ENCODE measurements around the gene BID. TPM values are rescaled to one million over a fixed set of nuclear protein-coding genes. Genes with fewer than 3 reads are reported as not detected.

BID gene
- total and polyA plus RNA-seq, 2 of the 8 experiments (the other 6 are each of a cell fraction or from before 2014, with no cell fraction given): 39.3 to 114 TPM

DNA sequence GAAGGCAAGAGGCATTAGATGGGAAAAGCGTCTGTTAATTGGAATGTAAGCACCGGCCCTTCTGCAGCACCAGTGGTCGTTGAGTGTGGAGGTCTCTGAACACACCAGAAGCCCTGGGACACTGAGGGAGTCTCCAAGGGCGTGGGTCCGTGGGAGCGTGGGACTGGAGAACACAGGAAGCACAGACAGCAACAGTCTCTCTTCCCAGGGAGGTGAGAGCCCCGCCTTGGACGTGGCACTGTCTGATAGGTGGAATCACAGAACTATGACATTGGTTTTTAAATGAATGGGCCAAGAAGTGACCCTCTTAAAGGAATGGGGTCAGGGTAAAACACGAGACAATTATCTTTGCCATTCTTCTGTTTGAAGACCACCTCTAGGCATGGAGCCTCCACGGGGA, 28.1 kb upstream of the BID start:
- H3K18ac ChIP-seq (ENCODE audit: extremely low read depth, low read length): no peak overlapping the region
- no peak overlapping the region for H2BK15ac ChIP-seq (ENCODE audit: low read length)
- FAIRE-seq: no peak
- H2AK5ac ChIP-seq (ENCODE audit: low read depth, low read length): no peak overlapping the region
- H3K14ac ChIP-seq (ENCODE audit: insufficient read length): no peak overlapping the region
- ChIA-PET POLR2A (ENCODE audit: partially characterized antibody) (interaction anchor here (0.6 kb wide), 1 partner anchor 15 kb away, joined by 3 read pairs; no protein-coding TSS in a partner anchor), CTCF (ENCODE audit: partially characterized antibody) (interaction anchor here (0.6 to 11.3 kb wide), 5 partner anchors 14 to 312 kb away, joined by 3 to 115 read pairs (median 5); no protein-coding TSS in a partner anchor)
- H3K9me3 ChIP-seq (ENCODE audit: insufficient read depth in 2 of 2, low read depth in 1 of 2, low read length in 1 of 2): no peaks in the 10 kb centered on the region
- H3K23me2 ChIP-seq (ENCODE audit: low read depth, low read length): no peaks in the 10 kb centered on the region
- H4K5ac ChIP-seq (ENCODE audit: insufficient read length, low read depth, low read length): no peak overlapping the region
- H3K4me1 ChIP-seq (replicated peaks in 1 of 4; ENCODE audit: control insufficient read depth in 3 of 4, insufficient read depth in 4 of 4, low read length in 3 of 4): peaks cover 0 to 3% (median 0%) of the 10 kb centered on the region in 4 experiments; a peak in 3 of 7 replicates
- H3K23ac ChIP-seq (ENCODE audit: insufficient read length): no peak overlapping the region
- H3K4ac ChIP-seq (replicated peaks; ENCODE audit: insufficient read length, low read depth, low read length): no peak overlapping the region
- H2AFZ ChIP-seq (ENCODE audit: low read length): no peak overlapping the region
- no peaks in the 10 kb centered on the region for H3K79me1 ChIP-seq (ENCODE audit: low read depth, low read length)
- no peak overlapping the region for H3K4me2 ChIP-seq (ENCODE audit: insufficient read depth in 1 of 2, low read depth in 2 of 2, low read length in 2 of 2)
- H2BK5ac ChIP-seq (ENCODE audit: low read depth, low read length): no peak overlapping the region
- no peak overlapping the region for H3K27ac ChIP-seq (ENCODE audit: low read depth, low read length)
- peaks cover 0 to 2% of the 10 kb centered on the region in 2 experiments for H4K20me1 ChIP-seq (replicated peaks in 1 of 2; ENCODE audit: control insufficient read depth in 1 of 2, insufficient read depth in 2 of 2, low read length in 2 of 2)
- H3K4me3 ChIP-seq (ENCODE audit: extremely low read depth in 1 of 4, insufficient read depth in 2 of 4, low read depth in 3 of 4, low read length in 4 of 4): no peak overlapping the region
- H3K56ac ChIP-seq (replicated peaks; ENCODE audit: insufficient read length, low read depth, low read length): no peak overlapping the region
- 97% methylated on average over 10 of the region's 10 CpGs; no CpG with 5 or more reads in 1 of the 2 experiments for WGBS, 2 experiments (ENCODE audit: extremely low coverage in 1 of 2, insufficient coverage in 1 of 2, insufficient read length in 1 of 2, insufficient replicate concordance in 2 of 2, low coverage in 1 of 2, low lambda C conversion rate in 2 of 2, missing lambda C conversion rate in 1 of 2)
- no peaks in the 10 kb centered on the region for H3K79me2 ChIP-seq (ENCODE audit: control insufficient read depth in 1 of 2, insufficient read depth in 2 of 2, low read length in 2 of 2)
- no peak overlapping the region for H2BK20ac ChIP-seq (ENCODE audit: low read length)
- no peak for DNase-seq (ENCODE audit: low read depth in 1 of 2, low spot score in 2 of 2)
- H2BK120ac ChIP-seq (replicated peaks; ENCODE audit: low read depth, low read length): no peak overlapping the region
- no peaks in the 10 kb centered on the region for H3K27me3 ChIP-seq (replicated peaks in 1 of 4; ENCODE audit: control insufficient read depth in 3 of 4, extremely low read depth in 1 of 4, insufficient read depth in 3 of 4, low read length in 3 of 4)
- H2BK12ac ChIP-seq (ENCODE audit: low read depth, low read length): no peak overlapping the region
- H3K36me3 ChIP-seq (ENCODE audit: control insufficient read depth in 2 of 4, insufficient read depth in 4 of 4, low read length in 3 of 4): peaks cover 0 to 4% (median 0%) of the 10 kb centered on the region in 4 experiments; a peak in 1 of 8 replicates
- no peak overlapping the region for H4K91ac ChIP-seq (replicated peaks; ENCODE audit: insufficient read length, low read length)
- H3K9ac ChIP-seq (replicated peaks in 1 of 4; ENCODE audit: extremely low read depth in 1 of 4, low read depth in 3 of 4, low read length in 3 of 4): no peak overlapping the region
- H4K8ac ChIP-seq (ENCODE audit: extremely low read depth, insufficient read depth, low read length): no peak overlapping the region
- TF ChIP-seq POLR2AphosphoS5 (IDR thresholded peaks at IDR 0.05; ENCODE audit: low read depth, low read length): no peak
- TF ChIP-seq CEBPB (IDR thresholded peaks at IDR 0.05; ENCODE audit: low read depth, low read length): no peak
- TF ChIP-seq ZNF274 (IDR thresholded peaks at IDR 0.05; ENCODE audit: borderline replicate concordance, extremely low read depth, low read length): no peak
- no peak for TF ChIP-seq GABPA (IDR thresholded peaks at IDR 0.05; ENCODE audit: borderline replicate concordance, insufficient read depth, low read length)
- TF ChIP-seq SP2 (IDR thresholded peaks at IDR 0.05; ENCODE audit: low read length): no peak
- no peak for TF ChIP-seq POLR2A (IDR thresholded peaks at IDR 0.05; ENCODE audit: control extremely low read depth in 1 of 2, low read depth in 2 of 2, low read length in 2 of 2)
- TF ChIP-seq SRF (IDR thresholded peaks at IDR 0.05; ENCODE audit: low read depth, low read length): no peak
- TF ChIP-seq MAFK (IDR thresholded peaks at IDR 0.05; ENCODE audit: low read depth, low read length): no peak
- TF ChIP-seq YY1 (IDR thresholded peaks at IDR 0.05; ENCODE audit: low read depth, low read length): no peak
- no peak for TF ChIP-seq EGR1 (IDR thresholded peaks at IDR 0.05; ENCODE audit: borderline replicate concordance, low read depth, low read length)
- TF ChIP-seq EP300 (IDR thresholded peaks at IDR 0.05; ENCODE audit: borderline replicate concordance in 1 of 2, low read depth in 2 of 2, low read length in 2 of 2): no peak
- TF ChIP-seq, protein P1, sequence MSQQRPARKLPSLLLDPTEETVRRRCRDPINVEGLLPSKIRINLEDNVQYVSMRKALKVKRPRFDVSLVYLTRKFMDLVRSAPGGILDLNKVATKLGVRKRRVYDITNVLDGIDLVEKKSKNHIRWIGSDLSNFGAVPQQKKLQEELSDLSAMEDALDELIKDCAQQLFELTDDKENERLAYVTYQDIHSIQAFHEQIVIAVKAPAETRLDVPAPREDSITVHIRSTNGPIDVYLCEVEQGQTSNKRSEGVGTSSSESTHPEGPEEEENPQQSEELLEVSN (IDR thresholded peaks at IDR 0.05): no peak
- no peak for TF ChIP-seq RFX5 (IDR thresholded peaks at IDR 0.05; ENCODE audit: borderline replicate concordance, low read depth, low read length)
- TF ChIP-seq ASH2L (IDR thresholded peaks at IDR 0.05; ENCODE audit: low read length): no peak
- TF ChIP-seq SIRT6 (IDR thresholded peaks at IDR 0.05; ENCODE audit: low read length): no peak
